GM18870 (cell line): ENCODE data around the gene HMCES.
"Not testable (repeated sequence)": the region's sequence is repeated elsewhere in the genome, so short reads cannot be mapped to it uniquely, and the experiment has no call there.

Source experiments
- ATAC-seq: cut with Tn5 transposase; IDR thresholded peaks from one replicate; pipeline ENCODE4 v1.9.1; 2021; ENCODE audit warnings: moderate library complexity; ENCODE audit not compliant: unreplicated experiment

The HMCES gene

GRCh38 chr3:129256270-129256669, 22.4 kb upstream of the HMCES start:
- ATAC-seq: no peak

- ATAC-seq: no peak
These were observed 21.1 kb upstream of the HMCES start for GRCh38 chr3:129257609-129258008.

- ATAC-seq: no peak
These were observed 18.8 kb upstream of the HMCES start for GRCh38 chr3:129259612-129260477.

GRCh38 chr3:129260606-129261005, 18.1 kb upstream of the HMCES start:
- ATAC-seq: no peak

- ATAC-seq: no peak
These were observed 16.8 kb upstream of the HMCES start for GRCh38 chr3:129261894-129262293.

- ATAC-seq: no peak
These were observed 15.3 kb upstream of the HMCES start for GRCh38 chr3:129263161-129263910.

- not testable (repeated sequence) for ATAC-seq
These were observed 13.7 kb upstream of the HMCES start for GRCh38 chr3:129264994-129265393.

- no peak for ATAC-seq
These were observed 12.0 kb upstream of the HMCES start for GRCh38 chr3:129266651-129267050.

GRCh38 chr3:129268396-129268795, 10.3 kb upstream of the HMCES start:
- ATAC-seq: no peak

GRCh38 chr3:129271674-129272073, 7.0 kb upstream of the HMCES start:
- ATAC-seq: no peak

- peak; percentile 90 for ATAC-seq
These were observed 2.3 kb upstream of the HMCES start for GRCh38 chr3:129276385-129276784.

- no peak for ATAC-seq
These were observed 820 bp upstream of the HMCES start for GRCh38 chr3:129277829-129278271.

GRCh38 chr3:129278966-129279906, 566 bp downstream of the HMCES start:
- ATAC-seq: no peak

- no peak for ATAC-seq
These were observed 1.5 kb downstream of the HMCES start for GRCh38 chr3:129280183-129280582.

- no peak for ATAC-seq
These were observed 3.1 kb downstream of the HMCES start for GRCh38 chr3:129281726-129282125.

GRCh38 chr3:129282727-129283327, 4.2 kb downstream of the HMCES start:
- peak; percentile 88 for ATAC-seq

- no peak for ATAC-seq
These were observed 7.4 kb downstream of the HMCES start for GRCh38 chr3:129286081-129286480.

- ATAC-seq: no peak
These were observed 9.8 kb downstream of the HMCES start for GRCh38 chr3:129288446-129288845.

- no peak for ATAC-seq
These were observed 10.7 kb downstream of the HMCES start for GRCh38 chr3:129289201-129289921.
